Cardiac fibroblast (primary cell): Measurements from ENCODE around the gene BEST4.

Experiments
- DNase-seq, 2 donors: peaks; one replicate each; pipeline versions ENCODE4 v3.0.0 to v3.0.0-alpha.2; 2010; ENCODE audit warnings: low read depth in 2 of 2
- H3K4me3 ChIP-seq, 2 donors: replicated peaks in 1 of 2; 1 replicate in 1 of 2; 2 replicates in 1 of 2; pipeline ENCODE4 v1.5.1; 2011; ENCODE audit warnings: low read depth in 2 of 2, low read length in 2 of 2, mild to moderate bottlenecking in 2 of 2, moderate library complexity in 1 of 2
- TF ChIP-seq, protein P1 (sequence below): IDR thresholded peaks from one replicate; pipeline ENCODE4 v1.5.1; 2011; ENCODE audit warnings: low read depth, mild to moderate bottlenecking, low read length, inconsistent platforms

The BEST4 gene

DNA sequence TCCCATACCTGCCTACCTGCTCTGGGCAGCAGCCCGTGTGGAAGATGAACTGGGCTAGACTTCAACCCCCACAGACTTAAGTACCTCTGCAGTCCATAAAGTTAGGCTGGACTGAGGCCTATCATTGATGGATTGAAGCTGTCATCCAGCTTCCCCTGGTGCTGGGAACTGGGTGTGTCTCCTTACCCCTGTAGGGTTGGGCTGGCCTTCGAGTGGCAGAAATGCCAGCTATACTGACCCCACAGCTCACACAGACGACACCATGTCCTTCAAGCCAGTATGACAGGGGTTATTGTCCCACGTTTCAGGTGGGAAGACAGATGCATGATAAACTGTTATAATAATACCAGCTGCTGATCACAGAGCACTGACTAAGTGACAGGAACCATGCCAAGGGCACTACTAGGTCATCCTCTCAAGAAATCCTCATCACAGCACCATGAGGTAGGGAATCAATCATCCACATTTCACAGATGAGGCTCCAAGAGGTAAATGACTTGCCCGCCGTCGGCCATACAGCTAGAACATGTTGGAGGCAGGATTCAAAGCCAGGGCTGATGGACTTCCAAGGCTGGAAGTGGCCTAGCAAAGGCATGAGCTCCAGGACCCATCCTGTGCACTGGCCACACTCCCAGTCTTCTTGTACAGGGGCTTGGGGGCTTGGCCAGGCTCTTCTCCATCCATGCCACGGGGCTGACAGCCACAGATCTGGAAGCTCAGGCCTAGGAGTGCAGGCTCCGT, at the start of gene BEST4:
Gene BEST4 (minus strand): TSS at position 51 of the 741 bp plus-strand sequence. CDS start 465 bp downstream, outside the sequence.
- TF ChIP-seq, protein P1, sequence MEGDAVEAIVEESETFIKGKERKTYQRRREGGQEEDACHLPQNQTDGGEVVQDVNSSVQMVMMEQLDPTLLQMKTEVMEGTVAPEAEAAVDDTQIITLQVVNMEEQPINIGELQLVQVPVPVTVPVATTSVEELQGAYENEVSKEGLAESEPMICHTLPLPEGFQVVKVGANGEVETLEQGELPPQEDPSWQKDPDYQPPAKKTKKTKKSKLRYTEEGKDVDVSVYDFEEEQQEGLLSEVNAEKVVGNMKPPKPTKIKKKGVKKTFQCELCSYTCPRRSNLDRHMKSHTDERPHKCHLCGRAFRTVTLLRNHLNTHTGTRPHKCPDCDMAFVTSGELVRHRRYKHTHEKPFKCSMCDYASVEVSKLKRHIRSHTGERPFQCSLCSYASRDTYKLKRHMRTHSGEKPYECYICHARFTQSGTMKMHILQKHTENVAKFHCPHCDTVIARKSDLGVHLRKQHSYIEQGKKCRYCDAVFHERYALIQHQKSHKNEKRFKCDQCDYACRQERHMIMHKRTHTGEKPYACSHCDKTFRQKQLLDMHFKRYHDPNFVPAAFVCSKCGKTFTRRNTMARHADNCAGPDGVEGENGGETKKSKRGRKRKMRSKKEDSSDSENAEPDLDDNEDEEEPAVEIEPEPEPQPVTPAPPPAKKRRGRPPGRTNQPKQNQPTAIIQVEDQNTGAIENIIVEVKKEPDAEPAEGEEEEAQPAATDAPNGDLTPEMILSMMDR: no peak
- no peak for DNase-seq
- no peak within 1 kb of the TSS for H3K4me3 ChIP-seq

DNA sequence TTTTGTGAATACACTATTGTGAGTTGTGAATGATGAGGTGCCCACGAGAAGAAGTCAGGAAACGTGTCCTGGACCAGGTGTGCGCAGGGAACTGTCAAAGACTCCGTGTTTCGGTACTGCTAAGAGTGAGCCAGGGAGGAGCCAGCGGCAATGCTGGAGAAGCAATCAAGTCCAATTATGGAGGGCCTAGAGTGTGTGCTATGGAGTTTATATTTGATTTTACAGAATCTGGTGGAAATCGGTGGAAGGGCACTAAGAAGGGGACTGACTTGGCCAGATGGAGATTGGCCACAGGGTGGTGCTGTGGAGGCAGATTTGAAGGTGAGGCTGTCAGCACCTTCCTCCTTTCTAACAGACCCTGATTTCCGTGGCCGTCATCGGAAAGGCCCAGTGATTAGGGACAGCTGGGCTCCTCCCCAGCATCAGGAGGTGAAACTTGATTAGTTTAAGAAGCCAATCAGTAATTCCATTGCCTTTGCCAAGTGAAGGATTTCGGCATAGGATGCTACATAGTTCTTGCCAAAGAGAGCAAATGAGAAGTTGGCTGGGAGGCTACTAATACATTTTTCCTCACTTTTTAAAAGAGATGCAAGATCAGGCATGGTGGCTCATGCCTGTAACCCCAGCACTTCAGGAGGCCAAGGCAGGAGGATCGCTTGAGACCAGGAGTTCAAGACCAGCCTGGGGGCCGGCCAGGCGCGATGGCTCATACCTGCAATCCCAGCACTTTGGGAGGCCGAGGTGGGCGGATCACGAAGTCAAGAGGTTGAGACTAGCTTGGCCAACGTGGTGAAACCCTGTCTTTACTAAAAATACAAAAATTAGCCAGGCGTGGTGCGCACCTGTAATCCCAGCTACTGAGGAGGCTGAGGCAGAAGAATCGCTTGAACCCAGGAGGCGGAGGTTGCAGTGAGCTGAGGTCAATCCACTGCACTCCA, 48.0 kb upstream of the BEST4 start:
- DNase-seq: peak; percentile 91 to 92
- H3K4me3 ChIP-seq: no peak overlapping the region
- TF ChIP-seq, protein P1: peak; percentile 89

DNA sequence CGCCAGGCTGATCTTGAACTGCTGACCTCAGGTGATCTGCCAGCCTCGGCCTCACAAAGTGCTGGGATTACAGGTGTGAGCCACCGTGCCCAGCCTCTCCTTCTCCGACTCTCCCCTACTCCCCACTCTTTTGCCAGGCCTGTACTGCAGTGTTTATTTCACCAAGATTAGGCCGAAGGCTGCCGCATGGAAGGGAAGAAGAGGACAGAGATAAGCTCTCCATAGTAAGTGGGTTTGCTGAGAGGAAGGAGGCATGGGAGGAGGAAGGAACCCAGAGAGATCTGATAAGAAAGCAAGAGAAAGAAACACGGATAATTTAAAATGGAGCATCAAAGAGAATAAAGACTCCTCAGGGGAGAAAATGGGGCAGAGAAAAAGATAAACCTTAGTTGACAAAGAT, 46.4 kb upstream of the BEST4 start:
- H3K4me3 ChIP-seq: no peak overlapping the region
- DNase-seq: no peak
- TF ChIP-seq, protein P1: no peak

DNA sequence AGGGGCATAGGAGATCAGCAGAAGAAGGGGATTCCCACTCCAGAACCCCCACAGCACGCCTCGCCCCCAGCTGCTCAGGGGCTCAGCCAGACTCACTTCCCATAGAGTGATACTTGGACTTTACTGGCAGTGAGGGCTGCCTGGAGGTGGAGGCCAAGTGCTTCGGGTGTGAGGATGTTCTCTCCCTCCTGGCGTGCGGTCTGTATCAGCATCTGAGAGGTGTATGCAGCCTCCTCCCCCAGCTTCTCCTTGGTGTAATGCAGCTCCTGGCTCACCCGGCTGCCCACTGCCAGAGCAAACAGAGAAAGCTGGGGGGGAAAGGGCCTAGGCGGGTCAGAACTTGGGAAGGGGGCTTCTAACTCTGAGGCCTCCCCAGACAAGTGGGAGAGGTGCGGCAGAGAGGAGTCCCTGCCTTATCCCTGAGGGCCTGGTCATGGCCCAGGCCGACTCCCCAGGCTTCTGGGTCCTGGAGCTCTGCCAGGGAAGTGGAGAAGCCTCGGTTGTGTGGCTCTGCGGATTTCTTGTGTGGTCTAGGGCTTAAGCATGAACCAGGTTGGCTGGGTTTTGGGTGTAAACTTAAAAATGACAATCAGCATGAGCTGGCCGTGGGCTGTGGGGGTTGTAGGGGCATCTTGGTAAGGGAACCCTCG, 44.2 kb upstream of the BEST4 start:
- no peak for DNase-seq
- H3K4me3 ChIP-seq: no peak overlapping the region
- TF ChIP-seq, protein P1: no peak

DNA sequence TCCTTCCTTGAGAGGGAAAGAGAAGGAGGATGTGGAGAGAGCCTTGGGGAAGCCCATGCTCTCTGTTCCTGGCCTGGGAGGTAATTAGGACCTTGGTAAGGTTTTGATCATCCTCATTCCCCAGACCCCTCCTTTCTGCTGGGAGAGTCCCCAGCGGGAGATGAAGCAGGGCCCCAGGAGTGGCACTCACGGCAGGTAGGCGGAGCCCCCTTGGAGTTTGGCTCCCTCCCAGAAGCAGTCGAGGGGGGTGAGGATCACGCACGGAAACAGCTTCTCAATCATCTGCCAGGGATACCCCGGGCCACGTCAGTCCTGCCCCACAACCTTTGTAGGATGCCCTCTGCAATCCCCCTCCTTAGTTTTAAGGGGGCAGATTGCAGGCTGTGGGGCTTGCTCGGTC, 43.5 kb upstream of the BEST4 start:
- DNase-seq: no peak
- TF ChIP-seq, protein P1: no peak
- H3K4me3 ChIP-seq: no peak overlapping the region

DNA sequence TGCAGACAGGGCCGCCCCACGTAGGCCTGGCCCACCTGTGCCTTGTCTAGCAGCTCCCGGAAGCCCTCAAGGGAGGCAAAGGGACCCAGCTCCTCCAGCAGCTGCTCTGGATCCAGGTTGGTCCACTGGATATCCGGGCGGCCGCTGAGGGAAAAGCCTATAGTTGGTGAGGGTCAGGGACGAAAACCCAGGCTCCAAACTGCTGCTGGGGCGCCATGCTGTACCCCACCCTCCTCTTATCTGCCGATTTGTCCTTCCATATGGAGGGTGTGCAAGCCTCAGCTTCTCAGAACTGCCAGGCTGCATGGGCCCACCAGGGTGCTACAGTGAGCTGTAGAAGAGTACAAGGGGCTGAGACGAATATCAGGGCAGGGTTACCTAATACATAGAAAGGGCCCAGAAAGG, 42.9 kb upstream of the BEST4 start:
- no peak for DNase-seq

More for the DNA sequence above, 42.9 kb upstream of the BEST4 start:
- TF ChIP-seq, protein P1: no peak
- H3K4me3 ChIP-seq: no peak overlapping the region
